Left renal cortex interstitium (tissue), 4 donors: ENCODE measurements around the gene ICA1. TPM values are rescaled to one million over a fixed set of nuclear protein-coding genes. Genes with fewer than 3 reads are reported as not detected.

Experiments
- DNase-seq, 4 donors: peaks; one replicate each; pipeline ENCODE4 v3.0.0-alpha.2; 2013; ENCODE audit warnings: low read depth in 4 of 4, low spot score in 2 of 4, missing footprints in 1 of 4
- polyA plus RNA-seq, 4 donors: library from polyadenylated mRNA; unstranded; fragments of 120-200 nt; gene quantifications; one replicate each; pipeline ENCODE4 v1.2.1, GENCODE V29; 2013; ENCODE audit not compliant: insufficient read length in 4 of 4

The ICA1 gene
- polyA plus RNA-seq, 4 donors = 17.4 to 44.2 (median 27.3) TPM

- no peak for DNase-seq
Measured at GRCh38 chr7:8205031-8205387, 57.0 kb downstream of the ICA1 start.

GRCh38 chr7:8204339-8205030 lies 57.5 kb downstream of the ICA1 start:
- DNase-seq = no peak

- DNase-seq = no peak
Measured at GRCh38 chr7:8201846-8202441, 60.0 kb downstream of the ICA1 start.

GRCh38 chr7:8200717-8201116 lies 61.2 kb downstream of the ICA1 start:
- DNase-seq = no peak

- no peak for DNase-seq
Measured at GRCh38 chr7:8200316-8200715, 61.7 kb downstream of the ICA1 start.

GRCh38 chr7:8197994-8198698 lies 63.8 kb downstream of the ICA1 start:
- DNase-seq = no peak

GRCh38 chr7:8192897-8193296 lies 69.1 kb downstream of the ICA1 start:
- DNase-seq = no peak

GRCh38 chr7:8190119-8190895 lies 71.7 kb downstream of the ICA1 start:
- peak; percentile 32 to 74 (median 56) for DNase-seq

GRCh38 chr7:8189625-8190024 lies 72.3 kb downstream of the ICA1 start:
- no peak for DNase-seq

- no peak for DNase-seq
Measured at GRCh38 chr7:8185926-8186683, 75.9 kb downstream of the ICA1 start.

- no peak for DNase-seq
Measured at GRCh38 chr7:8184221-8184620, 77.7 kb downstream of the ICA1 start.

- DNase-seq = no peak
Measured at GRCh38 chr7:8179486-8179885, 82.5 kb downstream of the ICA1 start.

- no peak for DNase-seq
Measured at GRCh38 chr7:8178353-8178752, 83.6 kb downstream of the ICA1 start.

GRCh38 chr7:8177109-8177933 lies 84.6 kb downstream of the ICA1 start:
- DNase-seq = no peak

GRCh38 chr7:8176370-8177081 lies 85.4 kb downstream of the ICA1 start:
- no peak for DNase-seq

GRCh38 chr7:8175929-8176369 lies 86.0 kb downstream of the ICA1 start:
- no peak for DNase-seq

GRCh38 chr7:8172372-8173354 lies 89.3 kb downstream of the ICA1 start:
- no peak for DNase-seq

GRCh38 chr7:8169171-8169570 lies 92.8 kb downstream of the ICA1 start:
- DNase-seq = no peak
